RKO (cell line): ENCODE data around the gene XIRP1.

Experiments
- DNase-seq: peaks from one replicate; pipeline ENCODE4 v3.0.0-alpha.2; 2016; ENCODE audit warnings: low spot score

The XIRP1 gene

DNA sequence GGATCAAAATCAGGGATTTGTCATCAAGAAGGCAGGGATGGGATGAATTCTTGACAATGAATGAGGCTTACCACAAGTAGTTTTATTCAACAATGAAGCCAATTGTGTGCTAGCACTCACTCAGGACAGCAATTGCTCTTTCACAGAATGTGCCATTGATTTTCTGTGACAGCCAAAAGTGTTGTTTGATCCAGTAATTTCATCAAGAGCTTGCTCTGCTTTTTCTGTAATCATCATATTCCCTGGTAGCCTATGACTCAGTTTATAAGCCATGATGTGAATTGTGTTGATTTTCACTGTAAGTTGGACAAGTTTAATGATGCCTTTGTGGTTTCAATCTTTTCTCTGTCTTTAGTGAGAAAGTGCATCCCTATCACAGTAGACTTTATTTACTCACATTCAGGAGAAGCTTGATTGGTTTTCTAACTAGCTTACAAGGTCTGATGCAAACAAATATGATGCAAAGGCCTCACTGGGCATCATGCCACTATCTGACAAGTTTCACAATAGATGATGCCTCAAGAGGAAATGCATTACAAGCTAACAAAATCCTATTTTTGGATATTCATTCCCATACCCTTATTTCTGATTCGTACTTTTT lies 25.4 kb downstream of the XIRP1 start:
- DNase-seq = peak; percentile 55

DNA sequence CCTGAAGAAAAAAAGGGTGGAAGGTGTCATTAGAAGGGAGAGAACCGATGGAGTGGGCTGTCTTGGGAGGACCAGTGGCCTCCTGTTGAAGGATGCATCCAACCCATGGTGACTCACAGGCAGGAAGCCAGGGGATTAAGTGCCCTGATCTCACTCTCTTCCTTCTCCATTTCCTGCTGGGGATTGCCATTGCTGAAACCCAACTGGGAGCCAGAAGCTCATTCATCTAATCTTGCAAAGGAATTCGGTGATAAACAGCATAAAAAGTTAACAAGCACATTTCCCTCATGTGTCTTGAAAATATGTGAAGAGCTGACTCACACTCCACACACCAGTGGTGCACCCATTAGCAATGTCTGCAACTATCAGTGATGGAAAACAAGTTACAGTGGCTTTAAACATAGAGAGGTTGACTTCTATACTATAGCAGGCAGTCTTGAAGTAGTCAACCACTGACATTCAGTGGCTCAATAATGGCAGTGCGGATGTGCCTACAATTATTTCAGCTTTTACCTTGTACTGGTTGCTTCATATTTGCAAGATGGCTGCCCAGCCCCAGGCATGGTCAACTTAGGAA lies 26.2 kb downstream of the XIRP1 start:
- DNase-seq = peak; percentile 78

DNA sequence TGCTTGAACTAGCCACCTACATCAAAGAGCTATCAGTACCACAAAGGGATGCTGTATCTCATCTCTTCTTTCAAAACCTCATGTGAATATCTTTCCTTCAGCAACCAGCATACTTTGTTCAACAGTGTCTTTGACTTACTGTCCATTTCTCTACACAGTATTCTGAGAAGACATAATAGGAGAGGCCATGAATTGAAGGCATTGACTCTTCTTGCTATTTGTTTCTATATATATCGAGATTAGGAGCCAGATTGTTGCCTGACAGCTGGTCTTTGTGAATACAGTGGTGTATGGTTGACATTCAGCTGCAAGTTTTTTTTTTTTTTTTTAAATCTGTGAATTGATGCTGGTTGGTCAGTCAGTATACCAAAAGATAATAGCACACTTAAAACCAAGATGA lies 26.9 kb downstream of the XIRP1 start:
- DNase-seq = no peak

DNA sequence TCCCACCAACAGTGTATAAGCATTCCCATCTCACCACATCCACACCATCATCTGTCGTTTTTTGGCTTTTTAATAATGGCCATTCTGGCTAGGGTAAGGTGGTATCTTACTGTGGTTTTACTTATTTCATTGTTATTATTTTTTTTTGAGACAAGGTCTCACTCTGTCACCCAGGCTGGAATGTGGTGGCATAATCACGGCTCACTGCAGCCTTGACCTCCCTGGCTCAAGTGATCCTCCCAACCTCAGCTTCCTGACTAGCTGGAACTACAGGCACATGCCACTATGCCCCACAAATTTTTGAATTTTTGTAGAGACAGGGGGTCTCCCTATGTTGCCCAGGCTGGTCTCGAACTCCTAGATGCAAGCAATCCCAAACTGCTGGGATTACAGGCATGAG lies 28.0 kb downstream of the XIRP1 start:
- no peak for DNase-seq

DNA sequence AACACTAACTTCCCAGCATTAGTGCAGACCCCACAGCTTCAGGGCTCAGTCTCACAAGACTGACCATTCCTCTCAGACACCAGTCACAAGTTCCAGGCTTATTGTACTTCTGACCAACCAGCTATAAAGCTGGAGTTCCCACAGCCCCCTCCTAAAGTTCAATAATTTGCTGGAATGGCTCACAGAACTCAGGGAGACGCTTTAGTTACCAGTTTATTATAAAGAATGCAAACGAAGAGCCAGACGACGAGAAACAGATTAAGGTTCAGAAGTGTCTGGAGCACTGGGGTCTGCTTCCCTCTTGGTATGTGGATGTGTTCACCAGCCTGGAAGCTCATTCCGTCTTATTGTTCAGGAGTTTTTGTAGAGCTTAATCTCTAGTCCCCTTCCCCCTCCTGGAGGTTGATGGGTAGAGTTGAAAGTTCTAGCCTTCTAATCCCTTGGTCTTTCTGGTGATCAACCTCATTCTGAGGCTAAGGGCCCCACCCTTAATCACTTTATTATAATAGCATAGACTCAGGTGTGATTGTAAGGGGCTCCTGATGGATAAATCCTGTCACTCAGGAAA lies 34.2 kb downstream of the XIRP1 start:
- no peak for DNase-seq

DNA sequence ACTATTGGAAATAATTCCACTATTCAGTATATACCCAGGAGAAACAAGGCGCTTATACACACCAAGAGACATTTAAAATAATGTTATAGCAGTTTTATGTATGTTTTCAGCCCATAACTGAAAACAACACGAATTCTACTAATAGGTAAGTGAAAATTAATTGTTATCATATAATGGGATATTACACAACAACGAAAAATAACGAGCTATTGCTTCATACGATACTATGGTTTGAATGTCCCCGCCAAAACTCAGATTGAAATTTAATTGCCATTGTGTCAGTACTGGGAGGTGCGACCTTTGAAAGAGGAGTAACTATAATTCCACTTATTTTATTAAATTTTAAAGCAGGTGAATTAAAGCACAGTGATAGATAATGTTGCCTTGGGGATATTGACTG lies 35.0 kb downstream of the XIRP1 start:
- no peak for DNase-seq

DNA sequence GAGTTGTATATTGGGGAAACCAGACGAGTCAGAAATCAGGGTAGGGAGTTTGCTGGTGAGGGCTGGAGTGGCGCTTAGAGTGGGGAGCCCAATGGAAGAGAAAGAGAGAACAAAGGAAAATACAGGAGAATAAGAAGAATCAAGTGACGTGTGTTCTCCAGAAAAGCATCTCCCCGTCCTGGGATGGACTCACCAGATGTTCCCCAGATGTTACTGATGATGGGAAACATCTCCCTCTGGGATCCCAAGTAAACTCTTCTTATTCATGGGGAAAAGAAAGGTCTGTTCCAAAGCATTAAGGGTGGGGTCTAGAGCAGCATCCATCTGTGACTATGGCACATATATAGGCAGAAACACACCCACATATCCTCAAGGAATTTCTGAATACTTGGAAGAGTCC lies 36.0 kb downstream of the XIRP1 start:
- DNase-seq = no peak

DNA sequence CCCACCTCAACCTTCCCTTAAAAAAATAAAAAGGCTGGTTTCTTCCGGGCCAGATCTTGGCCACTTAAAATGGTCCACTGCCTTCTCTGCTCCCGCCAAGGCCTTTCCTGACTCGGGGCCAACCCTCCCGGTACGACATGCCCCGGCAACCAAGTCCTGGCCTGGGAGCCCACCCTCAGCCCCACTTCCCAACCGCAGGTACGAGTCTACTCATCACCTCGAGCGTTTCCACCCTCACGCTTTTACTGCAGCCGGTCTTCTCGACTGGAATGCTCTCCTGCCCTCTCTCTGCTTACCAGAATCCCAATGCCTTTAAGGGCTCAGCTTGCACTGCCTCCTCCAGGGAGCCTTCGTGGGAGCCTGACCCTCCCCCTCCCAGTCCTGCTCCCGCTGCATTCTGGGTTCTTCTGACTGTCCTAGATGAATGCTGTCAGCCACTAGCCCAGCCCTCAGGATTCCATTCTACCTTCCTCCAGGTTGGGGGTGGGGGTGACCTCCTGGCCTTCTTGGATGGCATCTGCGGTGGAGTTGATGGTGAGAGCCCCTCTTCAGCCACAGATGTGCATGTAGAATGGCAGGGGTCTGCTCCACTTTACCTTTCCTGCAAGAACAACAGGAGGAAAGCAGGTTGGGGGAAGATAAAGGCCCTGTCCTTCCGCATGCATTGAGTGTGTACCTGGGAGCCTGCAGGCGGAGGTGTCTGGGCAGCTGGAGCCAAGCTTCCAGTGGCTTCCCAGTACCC lies 37.9 kb downstream of the XIRP1 start:
- DNase-seq = peak; percentile 70

DNA sequence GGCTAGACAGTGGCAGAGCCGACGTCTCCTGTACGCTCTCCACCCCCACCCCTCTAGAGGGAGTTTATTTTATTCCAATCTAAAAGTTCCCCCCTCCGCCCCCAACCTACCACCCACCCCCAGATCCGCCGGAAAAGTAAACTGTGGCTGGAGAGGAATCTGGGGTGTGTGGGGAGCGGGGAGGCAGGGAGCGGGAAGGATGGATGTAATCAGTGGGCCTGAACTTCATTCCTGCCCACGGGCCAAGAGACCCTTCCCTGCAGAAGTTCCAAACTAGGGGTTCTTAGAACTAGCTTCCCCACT lies 38.5 kb downstream of the XIRP1 start:
- DNase-seq = no peak

DNA sequence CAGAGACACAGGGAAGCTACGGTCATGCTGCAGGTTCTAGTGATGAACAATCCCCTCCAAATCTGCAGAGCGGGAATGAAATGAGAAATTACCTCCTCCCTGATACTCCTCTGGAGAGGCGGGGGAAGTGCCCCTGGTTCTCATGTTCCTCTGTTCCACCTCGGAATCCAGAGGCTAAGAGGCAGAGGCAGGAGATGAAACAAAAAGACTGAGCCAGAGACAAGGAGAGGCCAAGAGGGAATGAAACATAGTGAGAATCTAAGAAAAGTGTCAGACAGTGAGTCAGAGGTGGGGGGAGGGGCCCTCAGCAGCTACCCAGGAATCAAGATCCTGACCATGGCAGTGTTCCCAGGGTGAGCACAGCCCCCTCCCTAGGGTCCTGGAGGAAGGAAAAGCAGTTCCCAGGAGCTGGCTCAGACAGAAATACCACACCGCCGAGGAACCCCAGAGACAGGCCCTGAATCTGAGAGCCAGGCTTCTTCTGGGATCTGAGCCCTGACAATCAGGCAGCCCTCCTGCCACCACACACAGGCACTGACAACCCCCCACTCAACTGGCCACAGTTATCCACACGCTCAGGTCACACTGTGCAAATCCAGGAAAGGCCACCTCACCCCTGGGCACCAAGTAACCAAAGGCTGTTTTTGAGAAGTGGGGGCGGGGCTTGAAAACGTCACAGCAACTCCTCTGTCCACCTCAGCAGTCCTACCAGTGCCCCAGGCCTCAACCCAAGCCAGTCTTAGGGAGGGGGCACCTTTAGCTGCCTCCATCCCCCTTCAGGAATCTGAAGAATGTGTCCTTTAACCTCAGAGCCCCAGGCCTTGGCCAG lies 41.4 kb downstream of the XIRP1 start:
- DNase-seq = peak; percentile 87

DNA sequence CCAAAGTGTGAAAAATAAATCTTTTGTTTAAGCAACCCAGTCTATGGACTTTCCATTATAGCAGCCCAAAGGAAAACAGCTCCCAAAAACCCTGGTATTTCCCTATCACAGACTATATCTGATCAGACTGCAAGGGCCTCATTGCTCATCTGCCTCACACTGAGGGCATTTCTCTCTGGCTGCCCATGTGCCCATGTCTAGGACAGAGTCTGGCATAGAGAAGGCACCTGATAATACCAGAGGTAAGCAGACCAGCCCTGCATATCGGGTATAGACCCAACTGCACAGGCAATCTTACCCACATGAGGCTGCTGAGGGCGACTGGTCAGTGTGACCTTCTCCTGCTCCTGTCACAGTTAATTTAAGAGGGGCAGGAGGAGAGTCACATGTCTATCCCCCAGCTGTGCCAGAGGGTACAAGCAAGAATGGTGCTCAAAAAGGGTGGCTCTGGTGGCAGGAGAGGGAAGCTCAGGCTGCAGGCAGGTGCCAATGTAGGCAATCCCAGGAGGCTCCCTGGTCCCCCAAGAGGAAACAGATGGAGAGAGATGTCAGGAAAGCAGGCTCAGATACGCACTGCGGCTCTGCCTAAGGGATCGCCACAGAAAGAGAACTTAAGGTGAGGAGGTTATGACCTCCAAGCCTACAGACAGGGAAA lies 42.1 kb downstream of the XIRP1 start:
- no peak for DNase-seq

DNA sequence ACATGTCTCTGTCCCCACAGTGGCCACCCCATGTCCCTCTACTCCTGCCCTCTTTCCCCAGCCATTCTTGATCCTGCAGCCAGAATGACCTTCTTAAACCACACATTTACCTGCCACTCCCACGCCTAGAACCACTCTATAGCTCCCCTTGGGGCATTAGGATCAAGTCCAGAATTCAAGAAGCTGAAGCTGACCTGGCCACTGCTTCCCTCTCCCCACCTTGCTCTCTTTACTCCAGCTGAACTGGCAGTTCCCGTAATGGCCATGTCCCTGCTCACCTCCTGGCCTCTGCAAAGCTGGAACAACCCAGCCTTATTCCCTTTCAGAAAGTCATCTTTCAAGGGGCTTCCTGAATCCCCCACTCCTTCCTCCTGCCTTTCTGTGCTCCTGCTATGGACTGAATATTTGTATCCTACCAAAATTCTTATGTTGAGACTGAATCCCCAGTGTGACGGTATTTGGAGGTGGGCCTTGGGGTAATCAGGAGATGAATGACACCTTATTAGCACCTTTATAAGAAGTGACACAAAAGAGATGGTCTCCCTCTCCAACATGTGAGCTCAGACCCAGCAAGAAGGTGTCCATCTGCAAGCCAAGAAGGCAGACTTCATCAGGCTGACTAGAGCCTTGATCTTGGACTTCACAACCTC lies 42.8 kb downstream of the XIRP1 start:
- DNase-seq = no peak

DNA sequence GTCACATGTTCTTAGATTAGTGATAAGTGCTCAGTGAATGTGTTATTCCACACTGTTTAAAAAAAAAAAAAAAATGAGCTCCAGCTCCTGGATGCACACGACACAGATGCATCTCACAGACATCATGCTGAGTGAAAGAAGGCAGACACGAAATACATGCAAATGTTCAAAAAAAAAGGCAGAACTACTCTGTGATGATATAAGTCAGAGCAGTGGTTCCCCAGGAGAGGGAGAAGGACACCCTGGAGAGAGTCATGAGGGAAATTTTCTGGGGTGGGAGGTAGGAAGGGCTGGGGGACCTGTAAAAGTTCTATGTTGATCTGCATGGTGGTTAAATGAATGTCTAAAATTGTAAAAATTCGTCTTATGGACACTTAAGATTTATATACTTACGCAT lies 43.3 kb downstream of the XIRP1 start:
- DNase-seq = no peak

DNA sequence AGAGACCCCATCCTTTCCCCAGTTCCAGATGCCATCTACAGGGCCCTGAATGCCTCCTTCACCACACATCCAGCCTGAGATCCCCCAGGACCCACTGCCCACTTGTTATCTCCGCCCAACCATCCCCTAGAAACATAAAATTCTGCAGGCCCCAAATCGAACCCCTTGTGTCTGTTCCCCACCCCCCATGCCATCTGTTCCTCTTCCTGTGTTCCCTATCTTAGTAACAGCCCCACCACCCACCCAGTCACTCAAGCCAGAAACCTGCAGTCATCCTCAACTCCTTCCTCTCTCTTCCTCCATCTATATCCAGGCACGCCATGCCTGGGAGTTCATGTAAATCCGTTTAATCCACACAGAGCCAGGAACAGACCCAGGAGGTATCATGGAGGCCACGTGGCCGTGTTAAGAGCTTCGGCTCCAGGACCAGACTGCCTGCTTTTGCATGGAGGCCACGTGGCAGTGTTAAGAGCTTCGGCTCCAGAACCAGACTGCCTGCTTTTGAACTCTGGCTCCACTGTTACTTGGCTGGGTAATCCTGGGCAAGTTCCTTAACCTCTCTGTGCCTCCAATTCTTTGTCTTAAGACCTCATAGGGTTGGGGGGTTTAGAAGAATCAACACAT lies 43.8 kb downstream of the XIRP1 start:
- no peak for DNase-seq

DNA sequence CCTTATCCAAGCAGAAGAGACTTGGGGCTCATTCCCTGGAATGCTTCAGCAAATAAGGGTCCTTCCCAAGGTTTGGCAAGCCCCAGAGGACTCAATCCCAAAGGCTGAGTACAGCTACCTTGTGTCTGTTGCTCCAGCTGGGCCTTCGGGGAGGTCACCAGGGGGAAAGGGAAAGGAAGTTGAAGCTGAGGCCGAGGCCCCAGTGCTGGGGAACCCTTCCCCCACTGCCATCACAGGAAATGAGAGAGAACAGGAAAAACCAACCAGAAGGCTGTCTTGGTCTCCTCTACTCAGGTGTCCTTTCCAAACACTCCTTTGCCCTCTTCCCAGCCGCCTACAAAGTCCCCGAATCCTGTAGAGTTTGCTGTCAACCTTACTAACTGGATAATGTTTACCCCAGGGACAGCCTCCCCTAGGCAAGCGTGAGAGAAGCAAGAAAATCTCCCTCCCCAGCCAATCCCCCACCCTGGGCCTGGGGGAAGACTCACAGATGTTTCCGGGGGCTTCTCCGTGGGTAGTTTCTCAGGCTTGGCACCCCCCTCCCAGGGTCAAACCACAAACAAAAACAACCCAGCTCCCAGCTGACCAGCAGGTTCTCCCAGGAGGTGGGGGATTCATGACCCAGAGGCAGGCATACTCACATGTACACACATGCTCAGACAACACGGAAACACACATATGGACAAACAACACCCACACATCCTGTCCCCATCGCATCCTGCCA lies 44.5 kb downstream of the XIRP1 start:
- no peak for DNase-seq

DNA sequence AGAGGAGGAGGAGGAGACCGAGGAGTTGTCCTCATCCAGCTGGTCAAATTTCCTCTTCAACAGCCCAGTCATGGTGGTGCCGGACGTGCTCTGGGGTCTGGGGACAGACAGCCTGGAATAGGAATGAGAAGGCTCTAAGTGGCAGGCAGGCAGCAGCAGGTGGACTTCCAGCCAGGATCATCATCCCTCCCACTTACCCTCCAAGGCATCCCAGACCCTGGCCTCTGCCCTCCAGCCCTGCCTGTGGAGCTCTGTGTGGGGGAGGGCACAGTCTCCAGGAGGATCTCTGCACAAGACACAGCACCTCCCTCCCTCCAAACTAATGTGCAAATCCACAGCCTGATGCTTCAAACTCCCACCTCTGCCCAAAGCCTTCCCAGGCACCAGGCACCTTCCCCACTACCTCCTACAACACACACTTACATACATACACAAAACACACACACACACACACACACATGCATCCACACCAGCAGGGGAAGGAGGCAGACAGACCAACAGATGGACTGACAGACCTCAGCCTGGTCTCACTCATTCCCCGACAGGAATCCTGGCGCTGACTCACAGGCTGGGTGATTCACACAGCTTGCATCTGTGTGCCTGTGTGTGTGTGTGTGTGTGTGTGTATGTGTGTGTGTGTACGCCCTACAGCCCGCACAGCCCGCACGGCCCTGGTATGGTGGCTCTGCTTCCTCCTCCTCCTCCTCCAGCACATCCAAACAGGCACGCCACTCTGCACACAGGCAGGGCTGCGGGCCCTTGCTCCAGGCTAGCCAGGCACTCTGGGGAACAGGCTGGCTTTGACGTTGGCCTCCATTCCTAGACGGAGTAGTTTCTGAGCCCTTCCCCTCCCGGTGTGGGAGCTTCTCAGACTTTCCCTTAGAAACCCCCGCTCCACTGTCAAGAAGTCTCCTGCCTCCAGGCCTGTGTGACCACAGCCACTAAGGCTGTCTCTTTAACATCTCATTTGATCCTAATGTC lies 45.5 kb downstream of the XIRP1 start:
- DNase-seq = peak; percentile 91

DNA sequence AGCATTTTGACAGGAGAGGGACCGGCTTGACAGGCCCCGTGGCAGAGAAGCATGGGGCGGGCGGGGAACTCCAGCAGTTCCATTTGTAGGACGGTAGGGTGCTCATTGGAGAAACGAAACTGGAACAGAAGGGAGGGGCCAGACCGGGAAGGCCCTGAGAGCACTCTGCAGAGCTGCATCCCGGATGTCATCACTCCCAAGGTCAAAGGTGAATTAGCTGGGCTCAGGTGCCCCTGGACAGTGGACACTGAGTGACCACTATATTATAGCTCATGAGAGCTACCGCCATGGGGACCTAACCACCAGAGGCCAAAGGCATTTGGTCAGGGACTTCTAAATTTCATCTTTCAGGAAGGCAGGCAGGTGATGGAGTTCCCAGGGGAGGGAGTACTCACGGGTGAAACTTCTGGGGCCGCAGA lies 46.3 kb downstream of the XIRP1 start:
- no peak for DNase-seq

DNA sequence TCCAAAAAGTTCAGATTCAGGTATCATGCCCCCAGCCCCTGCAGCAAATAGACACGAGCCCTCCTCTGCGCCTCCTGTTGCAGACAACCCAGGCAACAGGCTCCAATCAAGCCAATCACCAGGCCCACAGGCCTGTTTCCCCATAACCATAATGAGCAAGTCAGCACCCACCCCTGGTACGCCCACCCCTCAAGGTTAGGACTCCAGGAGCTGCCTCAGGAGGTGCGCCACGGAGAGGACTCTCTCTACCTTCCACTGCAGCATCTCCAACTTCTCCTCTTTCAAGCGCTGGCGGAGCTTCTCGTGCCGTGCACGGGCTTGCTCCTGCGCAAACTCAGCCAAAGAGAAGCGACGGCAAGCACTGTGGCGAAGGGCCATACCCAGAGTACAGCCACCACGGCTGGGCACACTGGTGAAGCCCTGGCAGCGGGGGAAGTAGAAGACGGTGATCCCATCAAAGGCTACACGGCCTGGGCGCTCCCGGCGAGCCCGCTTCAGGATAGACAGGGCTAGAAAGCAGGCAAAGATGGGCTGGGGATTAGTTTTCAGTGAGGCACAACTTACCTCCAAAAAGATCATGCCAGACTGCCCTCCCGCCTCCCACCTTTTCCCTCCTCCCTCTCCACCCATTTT lies 47.5 kb downstream of the XIRP1 start:
- DNase-seq = no peak
